ENCODE data around the gene AMFR. TPM values are rescaled to one million over a fixed set of nuclear protein-coding genes. Genes with fewer than 3 reads are reported as not detected.

AMFR gene
- total and polyA plus RNA-seq, 10 of the 15 experiments (the other 5 are each of a cell fraction or from before 2014, with no cell fraction given), result 8.2 to 67.6 (median 28.1) TPM

DNA sequence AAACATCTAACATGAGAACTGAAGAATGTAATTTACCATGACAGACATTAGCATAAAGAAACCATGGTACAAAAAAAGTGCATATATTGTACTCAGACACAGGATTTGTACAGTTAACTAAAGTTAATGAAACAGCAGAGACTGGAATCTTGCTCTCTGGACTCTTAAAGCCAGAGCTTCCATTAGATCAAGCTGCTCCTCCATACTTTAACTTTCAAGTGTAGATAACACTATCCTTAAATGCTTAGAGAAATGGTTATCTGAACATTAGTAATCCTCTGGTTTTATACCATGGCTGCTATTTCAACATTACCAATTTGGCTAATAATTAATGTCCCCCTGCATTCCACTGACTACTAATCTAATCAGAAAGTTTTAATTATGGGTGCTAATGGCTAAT is 22.7 kb upstream of the AMFR start:
- Histone ChIP-seq H3K27ac (ENCODE audit: control insufficient read depth, insufficient read depth) (no peak overlapping the region), H3K4me2 (ENCODE audit: control insufficient read depth, insufficient read depth) (peak overlapping the region; percentile 66), H3K79me2 (ENCODE audit: control insufficient read depth, insufficient read depth, low read length) (peaks cover 75% of the 10 kb centered on the region), H3K27me3 (replicated peaks in 1 of 2; ENCODE audit: control insufficient read depth in 2 of 2, insufficient read depth in 2 of 2, low read length in 1 of 2) (no peaks in the 10 kb centered on the region), H4K20me1 (ENCODE audit: control insufficient read depth, insufficient read depth) (no peaks in the 10 kb centered on the region), H3K9ac (ENCODE audit: control insufficient read depth, insufficient read depth, low read length) (no peak overlapping the region), H2AFZ (ENCODE audit: control insufficient read depth, low read depth, low read length) (no peak overlapping the region), H3K9me3 (replicated peaks; ENCODE audit: control insufficient read depth, insufficient read depth, low read length) (no peaks in the 10 kb centered on the region), H3K36me3 (ENCODE audit: control insufficient read depth in 2 of 2, insufficient read depth in 2 of 2, low read length in 1 of 2) (peaks cover 3 to 25% of the 10 kb centered on the region in 2 experiments), H3K4me3 (peak overlapping the region; percentile 94), H3K4me1 (ENCODE audit: control insufficient read depth, insufficient read depth, low read length) (no peaks in the 10 kb centered on the region)
- no peak for TF ChIP-seq RAD51 (IDR thresholded peaks at IDR 0.05)
- no peak for TF ChIP-seq ZNF217 (IDR thresholded peaks at IDR 0.05)
- TF ChIP-seq YY1 (IDR thresholded peaks at IDR 0.05; ENCODE audit: low read depth, low read length), result no peak
- TF ChIP-seq, protein P1, sequence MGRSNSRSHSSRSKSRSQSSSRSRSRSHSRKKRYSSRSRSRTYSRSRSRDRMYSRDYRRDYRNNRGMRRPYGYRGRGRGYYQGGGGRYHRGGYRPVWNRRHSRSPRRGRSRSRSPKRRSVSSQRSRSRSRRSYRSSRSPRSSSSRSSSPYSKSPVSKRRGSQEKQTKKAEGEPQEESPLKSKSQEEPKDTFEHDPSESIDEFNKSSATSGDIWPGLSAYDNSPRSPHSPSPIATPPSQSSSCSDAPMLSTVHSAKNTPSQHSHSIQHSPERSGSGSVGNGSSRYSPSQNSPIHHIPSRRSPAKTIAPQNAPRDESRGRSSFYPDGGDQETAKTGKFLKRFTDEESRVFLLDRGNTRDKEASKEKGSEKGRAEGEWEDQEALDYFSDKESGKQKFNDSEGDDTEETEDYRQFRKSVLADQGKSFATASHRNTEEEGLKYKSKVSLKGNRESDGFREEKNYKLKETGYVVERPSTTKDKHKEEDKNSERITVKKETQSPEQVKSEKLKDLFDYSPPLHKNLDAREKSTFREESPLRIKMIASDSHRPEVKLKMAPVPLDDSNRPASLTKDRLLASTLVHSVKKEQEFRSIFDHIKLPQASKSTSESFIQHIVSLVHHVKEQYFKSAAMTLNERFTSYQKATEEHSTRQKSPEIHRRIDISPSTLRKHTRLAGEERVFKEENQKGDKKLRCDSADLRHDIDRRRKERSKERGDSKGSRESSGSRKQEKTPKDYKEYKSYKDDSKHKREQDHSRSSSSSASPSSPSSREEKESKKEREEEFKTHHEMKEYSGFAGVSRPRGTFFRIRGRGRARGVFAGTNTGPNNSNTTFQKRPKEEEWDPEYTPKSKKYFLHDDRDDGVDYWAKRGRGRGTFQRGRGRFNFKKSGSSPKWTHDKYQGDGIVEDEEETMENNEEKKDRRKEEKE (IDR thresholded peaks at IDR 0.05), result no peak
- TF ChIP-seq, protein P2, sequence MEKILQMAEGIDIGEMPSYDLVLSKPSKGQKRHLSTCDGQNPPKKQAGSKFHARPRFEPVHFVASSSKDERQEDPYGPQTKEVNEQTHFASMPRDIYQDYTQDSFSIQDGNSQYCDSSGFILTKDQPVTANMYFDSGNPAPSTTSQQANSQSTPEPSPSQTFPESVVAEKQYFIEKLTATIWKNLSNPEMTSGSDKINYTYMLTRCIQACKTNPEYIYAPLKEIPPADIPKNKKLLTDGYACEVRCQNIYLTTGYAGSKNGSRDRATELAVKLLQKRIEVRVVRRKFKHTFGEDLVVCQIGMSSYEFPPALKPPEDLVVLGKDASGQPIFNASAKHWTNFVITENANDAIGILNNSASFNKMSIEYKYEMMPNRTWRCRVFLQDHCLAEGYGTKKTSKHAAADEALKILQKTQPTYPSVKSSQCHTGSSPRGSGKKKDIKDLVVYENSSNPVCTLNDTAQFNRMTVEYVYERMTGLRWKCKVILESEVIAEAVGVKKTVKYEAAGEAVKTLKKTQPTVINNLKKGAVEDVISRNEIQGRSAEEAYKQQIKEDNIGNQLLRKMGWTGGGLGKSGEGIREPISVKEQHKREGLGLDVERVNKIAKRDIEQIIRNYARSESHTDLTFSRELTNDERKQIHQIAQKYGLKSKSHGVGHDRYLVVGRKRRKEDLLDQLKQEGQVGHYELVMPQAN (conservative IDR thresholded peaks at IDR 0.05), result no peak
- ChIA-PET RAD21 (ENCODE audit: unreplicated experiment) (no interaction called here), SMC1A (ENCODE audit: uncharacterized antibody, unreplicated experiment) (interaction anchor here (1.2 to 1.4 kb wide), 2 partner anchors 12 to 17 kb away, joined by 3 to 5 read pairs; no protein-coding TSS in a partner anchor), POLR2A (interaction anchor here (0.6 to 1.5 kb wide), 2 partner anchors 20 to 252 kb away, joined by 3 to 4 read pairs; no protein-coding TSS in a partner anchor), CTCF (no interaction called here)
- in situ Hi-C loops (cut with MboI) (no loop called here), intact Hi-C loops (cut with micrococcal nuclease; ENCODE audit: unreplicated experiment) (loop anchor here (2.0 kb wide), 1 partner anchor 25 kb away; no protein-coding TSS in a partner anchor)
- no peak for ATAC-seq
- no peak for DNase-seq (ENCODE audit: low read depth, low spot score)
- no peak for FAIRE-seq
- BruUV-seq (replicated peaks), result no TSS peak

Measured in GM12878 (cell line).